BLaER1 treated with 17β-estradiol and CSF1 and Interleukin-3, amounts not matched to agents 10 nM and 100 nM (cell line): ENCODE measurements around the gene FBXO11.
A peak's percentile ranks its signal among the peaks of the same experiment; 100 is the strongest.
"Not testable (repeated sequence)": the region's sequence is repeated elsewhere in the genome, so short reads cannot be mapped to it uniquely, and the experiment has no call there.

Experiments
- H3K27ac ChIP-seq, 11 experiments: shearing (Covaris generic); formaldehyde crosslinking; 2 replicates each; pipeline ENCODE4 v1.8.1; 2022
- H3K27me3 ChIP-seq, 11 experiments: shearing (Covaris generic); formaldehyde crosslinking; 2 replicates each; pipeline ENCODE4 v1.8.1; 2022
- H3K36me3 ChIP-seq, 11 experiments: shearing (Covaris generic); formaldehyde crosslinking; 2 replicates each; pipeline ENCODE4 v1.8.1; 2022
- H3K4me1 ChIP-seq, 10 experiments: shearing (Covaris generic); formaldehyde crosslinking; 2 replicates each; pipeline ENCODE4 v1.8.1; 2022
- H3K4me2 ChIP-seq, 11 experiments: shearing (Covaris generic); formaldehyde crosslinking; 2 replicates each; pipeline ENCODE4 v1.8.1; 2022
- H3K4me3 ChIP-seq, 10 experiments: shearing (Covaris generic); formaldehyde crosslinking; 2 replicates each; pipeline ENCODE4 v1.8.1; 2022
- H3K9ac ChIP-seq, 11 experiments: shearing (Covaris generic); formaldehyde crosslinking; 2 replicates each; pipeline ENCODE4 v1.8.1; 2022
- H3K9me3 ChIP-seq, 11 experiments: shearing (Covaris generic); formaldehyde crosslinking; replicated peaks in 1 of 11; 2 replicates each; pipeline ENCODE4 v1.8.1; 2022
- H4K20me1 ChIP-seq, 11 experiments: shearing (Covaris generic); formaldehyde crosslinking; 2 replicates each; pipeline ENCODE4 v1.8.1; 2022
- Cebpa-rat ChIP-seq, 11 experiments: shearing (Covaris generic); IDR thresholded peaks; 2 replicates each; pipeline ENCODE4 v1.8.1; 2022

Gene FBXO11

DNA sequence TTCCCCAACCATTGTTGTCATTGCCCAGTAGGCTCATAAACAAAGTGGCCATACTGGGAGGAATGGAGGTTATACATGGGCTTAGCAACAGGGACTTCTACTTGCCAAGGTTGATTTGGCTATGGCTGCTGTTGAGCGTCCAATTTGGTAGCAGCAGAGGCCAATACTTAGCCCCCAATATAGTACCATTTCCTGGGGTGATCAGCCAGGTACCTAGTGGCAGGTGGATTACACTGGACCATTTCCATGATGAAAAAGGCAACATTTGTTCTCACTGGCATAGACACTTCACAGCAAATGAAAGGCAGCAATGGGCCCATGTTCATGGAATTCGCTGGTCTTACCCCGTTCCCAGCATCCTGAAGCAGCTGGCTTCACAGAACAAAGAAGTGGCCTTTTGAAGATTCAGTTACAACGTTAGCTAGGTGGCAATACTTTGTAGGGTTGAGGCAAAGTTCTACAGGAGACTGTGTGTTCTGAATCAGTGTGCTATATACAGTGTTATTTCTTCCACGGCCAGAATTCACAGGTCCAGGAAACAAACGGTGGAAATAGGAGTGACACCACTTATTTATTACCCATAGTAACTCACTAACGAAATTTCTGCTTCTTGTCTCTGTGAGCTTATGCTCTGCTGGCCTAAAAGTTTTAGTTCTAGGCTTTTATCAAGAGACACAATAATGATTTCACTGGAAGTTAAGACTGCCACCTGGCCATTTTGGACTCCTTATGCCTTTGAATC lies 37.5 kb downstream of the FBXO11 start:
- Histone ChIP-seq H3K27ac (peak overlapping the region in 1 of 11 experiments; percentile 39; a peak in 1 of 22 replicates), H3K36me3 (peaks cover 47 to 97% (median 85%) of the 10 kb centered on the region in 11 experiments), H3K4me2 (peak overlapping the region in 4 of 11 experiments; percentile 26 to 56 (median 44); a peak in 7 of 22 replicates), H3K4me1 (peaks cover 18 to 64% (median 37%) of the 10 kb centered on the region in 10 experiments), H4K20me1 (peaks cover 90 to 100% (median 99%) of the 10 kb centered on the region in 11 experiments), H3K4me3 (no peak overlapping the region), H3K27me3 (no peaks in the 10 kb centered on the region), H3K9ac (no peak overlapping the region), H3K9me3 (no peaks in the 10 kb centered on the region)
- TF ChIP-seq Cebpa-rat (IDR thresholded peaks at IDR 0.05), result no peak

DNA sequence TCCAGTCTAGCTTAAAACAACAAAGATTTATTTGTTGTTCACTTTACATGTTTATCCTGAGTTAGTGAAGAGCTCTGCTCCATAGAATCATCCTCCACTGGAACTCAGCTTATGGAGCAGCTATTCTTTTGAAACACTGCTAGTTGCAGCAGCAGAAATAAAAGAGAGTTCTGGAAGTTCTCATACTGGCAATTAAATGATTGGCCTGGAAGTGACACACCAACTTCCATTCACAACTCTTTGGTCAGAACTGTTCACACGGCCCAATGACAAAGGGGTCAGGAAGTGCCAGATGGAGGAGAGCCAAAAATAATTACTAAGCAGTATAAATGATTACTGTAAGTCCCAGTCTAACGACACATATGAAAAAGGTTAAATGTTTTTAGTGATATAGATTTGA lies 39.1 kb downstream of the FBXO11 start:
- no peaks in the 10 kb centered on the region for H3K27me3 ChIP-seq
- H4K20me1 ChIP-seq, result peaks cover 74 to 100% (median 95%) of the 10 kb centered on the region in 11 experiments
- no peak overlapping the region for H3K9ac ChIP-seq
- peak overlapping the region in 3 of 11 experiments; percentile 2 to 39 (median 16); a peak in 5 of 22 replicates for H3K27ac ChIP-seq
- no peaks in the 10 kb centered on the region for H3K9me3 ChIP-seq
- H3K4me3 ChIP-seq, result no peak overlapping the region
- peak overlapping the region in 9 of 11 experiments; percentile 17 to 56 (median 40); a peak in 17 of 22 replicates for H3K4me2 ChIP-seq
- peaks cover 37 to 81% (median 69%) of the 10 kb centered on the region in 11 experiments for H3K36me3 ChIP-seq
- TF ChIP-seq Cebpa-rat (IDR thresholded peaks at IDR 0.05), result no peak
- peaks cover 18 to 64% (median 37%) of the 10 kb centered on the region in 10 experiments for H3K4me1 ChIP-seq

DNA sequence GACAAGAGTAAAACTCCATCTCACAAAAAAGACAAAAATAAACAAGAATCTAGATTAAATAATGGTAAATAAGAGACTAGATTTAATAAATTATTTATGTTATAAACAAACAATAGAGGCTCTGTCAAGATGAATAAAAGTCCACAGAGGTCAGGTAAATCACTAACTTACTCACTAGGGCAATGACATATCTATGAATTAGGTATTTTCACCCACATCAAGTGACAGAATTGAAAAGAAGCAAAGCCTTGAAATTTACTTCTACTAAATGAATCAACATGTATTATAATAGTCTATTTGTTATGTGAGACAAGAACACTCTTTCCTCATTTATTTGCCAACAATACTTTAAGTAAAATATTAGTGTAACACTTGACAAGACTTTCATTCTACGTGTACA lies 41.7 kb downstream of the FBXO11 start:
- no peak overlapping the region for H3K4me3 ChIP-seq
- H3K27ac ChIP-seq, result no peak overlapping the region
- peaks cover 68 to 100% (median 95%) of the 10 kb centered on the region in 11 experiments for H4K20me1 ChIP-seq
- no peaks in the 10 kb centered on the region for H3K27me3 ChIP-seq
- peak overlapping the region in 2 of 11 experiments; percentile 30 to 31; a peak in 1 of 22 replicates for H3K4me2 ChIP-seq
- peaks cover 12 to 55% (median 43%) of the 10 kb centered on the region in 11 experiments for H3K36me3 ChIP-seq
- no peak for TF ChIP-seq Cebpa-rat (IDR thresholded peaks at IDR 0.05)
- H3K9ac ChIP-seq, result no peak overlapping the region
- no peaks in the 10 kb centered on the region for H3K9me3 ChIP-seq
- H3K4me1 ChIP-seq, result peaks cover 18 to 47% (median 37%) of the 10 kb centered on the region in 10 experiments

DNA sequence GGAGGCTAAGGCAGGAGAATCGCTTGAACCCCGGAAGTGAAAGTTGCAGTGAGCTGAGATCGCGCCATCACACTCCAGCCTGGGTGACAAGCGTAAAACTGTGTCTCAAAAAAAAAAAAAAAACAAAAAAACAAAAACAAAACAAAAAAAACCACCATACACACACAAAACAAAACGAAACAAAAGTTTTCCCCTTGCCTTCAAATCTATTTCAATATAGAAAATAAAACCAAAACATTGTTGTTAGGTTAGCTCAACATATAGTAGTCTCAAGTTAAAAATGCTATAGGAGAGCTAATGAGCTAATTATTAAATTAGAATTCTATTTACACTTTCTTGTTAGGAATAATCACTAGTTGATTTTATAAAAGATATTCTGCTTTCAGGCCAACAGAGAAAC lies 43.3 kb downstream of the FBXO11 start:
- Histone ChIP-seq H3K4me3 (no peak overlapping the region), H3K36me3 (peaks cover 0 to 39% (median 27%) of the 10 kb centered on the region in 11 experiments; a peak in 18 of 22 replicates), H3K4me2 (no peak overlapping the region), H3K27me3 (no peaks in the 10 kb centered on the region), H3K9ac (no peak overlapping the region), H3K9me3 (no peaks in the 10 kb centered on the region), H3K4me1 (peaks cover 12 to 35% (median 27%) of the 10 kb centered on the region in 10 experiments), H3K27ac (no peak overlapping the region), H4K20me1 (peaks cover 51 to 100% (median 88%) of the 10 kb centered on the region in 11 experiments)
- TF ChIP-seq Cebpa-rat (IDR thresholded peaks at IDR 0.05), result no peak

DNA sequence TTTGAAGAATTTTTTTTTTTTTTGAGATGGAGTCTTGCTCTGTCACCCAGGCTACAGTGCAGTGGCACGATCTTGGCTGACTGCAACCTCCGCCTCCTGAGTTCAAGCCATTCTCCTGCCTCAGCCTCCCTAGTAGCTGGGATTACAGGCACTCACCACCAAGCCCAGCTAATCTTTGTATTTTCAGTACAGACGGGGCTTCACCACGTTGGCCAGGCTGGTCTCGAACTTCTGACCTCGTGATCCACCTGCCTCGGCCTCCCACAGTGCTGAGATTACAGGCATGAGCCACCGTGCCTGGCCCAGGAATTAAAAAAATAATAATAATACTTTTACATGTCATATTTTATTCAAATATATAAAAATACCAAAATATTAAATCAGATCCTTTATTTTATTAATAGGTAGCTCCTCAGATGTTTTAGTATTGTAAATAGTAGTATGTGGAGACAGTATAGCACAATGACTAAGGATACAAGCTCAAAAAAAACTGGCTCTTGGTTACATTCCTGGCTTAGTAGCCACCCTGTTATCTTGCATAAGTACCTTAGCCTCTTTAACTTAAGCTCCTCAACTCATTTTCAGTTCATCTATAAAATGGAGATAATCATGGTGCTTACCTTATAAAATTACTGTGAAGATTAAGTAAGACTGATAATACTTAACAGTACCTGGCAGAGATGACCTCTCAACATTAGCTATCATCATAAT lies 53.1 kb downstream of the FBXO11 start:
- not testable (repeated sequence) for H3K9ac ChIP-seq, H3K4me3 ChIP-seq, H3K36me3 ChIP-seq, H3K4me2 ChIP-seq, H3K27me3 ChIP-seq, H3K27ac ChIP-seq, H3K9me3 ChIP-seq
- peaks cover 5 to 27% (median 22%) of the 10 kb centered on the region in 10 experiments; a peak in 15 of 20 replicates for H3K4me1 ChIP-seq
- peaks cover 4 to 98% (median 46%) of the 10 kb centered on the region in 11 experiments; a peak in 21 of 22 replicates for H4K20me1 ChIP-seq

DNA sequence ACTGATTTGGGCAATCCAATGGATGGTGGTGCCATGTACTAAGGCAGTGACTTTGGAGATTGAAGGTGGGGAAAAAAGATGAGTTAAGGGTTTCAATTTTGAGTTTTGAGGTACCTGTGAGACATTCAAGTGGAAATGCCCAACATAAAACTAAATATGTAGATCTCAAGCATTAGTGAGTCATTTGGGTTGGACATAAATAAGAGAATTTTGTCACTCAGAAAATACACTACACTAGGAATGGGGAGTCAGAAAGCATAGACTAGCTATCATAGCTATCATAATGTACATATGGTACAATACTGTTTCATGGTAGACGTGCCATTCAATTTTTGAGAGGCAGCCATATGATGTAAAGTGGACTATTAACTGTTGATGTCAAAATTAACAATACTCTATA lies 56.1 kb downstream of the FBXO11 start:
- H3K4me3 ChIP-seq, result no peak overlapping the region
- H3K27ac ChIP-seq, result no peak overlapping the region
- peaks cover 4 to 97% (median 33%) of the 10 kb centered on the region in 11 experiments; a peak in 14 of 22 replicates for H4K20me1 ChIP-seq

DNA sequence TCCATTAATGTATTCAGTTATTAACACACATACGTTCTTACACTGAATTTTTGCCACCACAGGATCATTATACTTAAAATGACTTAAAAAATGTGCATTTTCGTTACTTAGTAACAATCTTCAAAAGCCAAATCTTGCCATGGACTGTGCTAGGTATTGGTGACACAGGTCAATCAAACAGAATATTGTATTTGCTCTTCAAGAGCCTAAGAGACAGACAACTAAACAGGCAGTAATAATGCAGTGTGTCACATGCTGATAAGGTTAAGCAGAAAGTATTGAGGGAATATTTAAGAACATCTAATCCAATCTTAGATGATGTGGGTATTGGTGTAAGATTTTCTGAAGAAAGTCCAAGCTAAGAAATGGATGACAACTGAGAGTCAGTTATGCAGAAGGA lies 56.9 kb downstream of the FBXO11 start:
- Histone ChIP-seq H3K36me3 (peaks cover 0 to 9% (median 0%) of the 10 kb centered on the region in 11 experiments; a peak in 3 of 22 replicates), H4K20me1 (peaks cover 8 to 95% (median 34%) of the 10 kb centered on the region in 11 experiments; a peak in 14 of 22 replicates), H3K4me2 (no peak overlapping the region), H3K9ac (no peak overlapping the region), H3K9me3 (no peaks in the 10 kb centered on the region), H3K4me1 (peaks cover 0 to 12% (median 1%) of the 10 kb centered on the region in 10 experiments; a peak in 3 of 20 replicates), H3K27ac (no peak overlapping the region), H3K4me3 (no peak overlapping the region), H3K27me3 (no peaks in the 10 kb centered on the region)
- TF ChIP-seq Cebpa-rat (IDR thresholded peaks at IDR 0.05), result no peak

More for the DNA sequence above, 56.1 kb downstream of the FBXO11 start:
- Histone ChIP-seq H3K4me2 (no peak overlapping the region), H3K9ac (no peak overlapping the region), H3K4me1 (peaks cover 0 to 12% (median 0%) of the 10 kb centered on the region in 10 experiments; a peak in 3 of 20 replicates), H3K36me3 (peaks cover 0 to 9% (median 0%) of the 10 kb centered on the region in 11 experiments; a peak in 3 of 22 replicates), H3K27me3 (no peaks in the 10 kb centered on the region), H3K9me3 (no peaks in the 10 kb centered on the region)
- TF ChIP-seq Cebpa-rat (IDR thresholded peaks at IDR 0.05), result no peak

DNA sequence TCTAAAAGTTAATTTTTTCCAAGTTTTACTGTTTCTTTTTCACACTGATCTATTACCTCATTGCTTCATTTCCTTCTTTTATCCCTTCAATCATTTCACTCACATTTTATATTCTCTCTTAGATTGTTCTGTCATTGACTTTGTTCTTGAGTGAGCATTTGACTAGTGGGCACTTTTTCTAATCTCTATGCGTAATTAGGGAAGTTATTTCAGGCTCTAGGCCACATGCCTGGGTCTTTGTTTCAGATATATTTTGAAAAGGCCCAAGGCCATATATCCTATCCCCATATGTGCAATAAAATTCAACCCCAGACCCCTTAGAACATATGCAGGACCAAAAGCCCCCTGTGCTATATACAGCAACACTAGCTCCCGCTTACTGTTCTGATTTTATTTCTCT lies 62.1 kb downstream of the FBXO11 start:
- Histone ChIP-seq H3K4me3 (no peak overlapping the region), H3K27me3 (no peaks in the 10 kb centered on the region), H3K27ac (no peak overlapping the region), H3K4me2 (no peak overlapping the region), H3K9me3 (no peaks in the 10 kb centered on the region), H3K36me3 (peaks cover 0 to 14% (median 3%) of the 10 kb centered on the region in 11 experiments; a peak in 10 of 22 replicates), H3K4me1 (peaks cover 0 to 7% (median 0%) of the 10 kb centered on the region in 10 experiments; a peak in 1 of 20 replicates), H3K9ac (no peak overlapping the region), H4K20me1 (peaks cover 19 to 97% (median 48%) of the 10 kb centered on the region in 11 experiments; a peak in 18 of 22 replicates)
- TF ChIP-seq Cebpa-rat (IDR thresholded peaks at IDR 0.05), result no peak

DNA sequence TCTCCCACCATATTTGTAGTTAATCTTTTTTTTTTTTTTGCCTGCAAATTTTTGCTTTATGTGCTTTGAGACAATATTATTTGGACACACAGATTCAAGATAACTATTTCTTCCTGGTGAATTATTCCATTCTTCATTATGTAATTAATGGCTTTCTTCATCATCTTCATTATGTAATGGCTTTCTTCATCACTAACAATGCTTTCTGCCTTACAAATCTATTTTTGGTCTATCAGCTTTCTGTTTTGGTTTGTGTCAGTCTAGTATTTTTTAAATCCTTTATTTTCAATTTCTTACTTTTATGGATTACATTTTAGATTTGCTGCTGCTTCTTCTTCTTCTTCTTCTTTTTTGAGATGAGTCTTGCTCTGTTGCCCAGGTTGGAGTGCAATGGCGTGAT lies 62.9 kb downstream of the FBXO11 start:
- Histone ChIP-seq H3K9ac (no peak overlapping the region), H3K4me1 (peaks cover 0 to 7% (median 0%) of the 10 kb centered on the region in 10 experiments; a peak in 1 of 20 replicates), H3K27me3 (no peaks in the 10 kb centered on the region), H4K20me1 (peaks cover 19 to 97% (median 48%) of the 10 kb centered on the region in 11 experiments; a peak in 18 of 22 replicates), H3K9me3 (no peaks in the 10 kb centered on the region), H3K36me3 (peaks cover 4 to 21% (median 9%) of the 10 kb centered on the region in 11 experiments; a peak in 16 of 22 replicates), H3K4me3 (no peak overlapping the region), H3K4me2 (no peak overlapping the region), H3K27ac (no peak overlapping the region)
- TF ChIP-seq Cebpa-rat (IDR thresholded peaks at IDR 0.05), result no peak
